Fibroblast of the aortic adventitia (primary cell): ENCODE measurements around the gene CAVIN3. TPM values are rescaled to one million over a fixed set of nuclear protein-coding genes. Genes with fewer than 3 reads are reported as not detected.
A peak's percentile ranks its signal among the peaks of the same experiment; 100 is the strongest.

Experiments used
- DNase-seq: peaks from one replicate; pipeline ENCODE4 v3.0.0-alpha.2; 2010; ENCODE audit warnings: low read depth
- H3K4me3 ChIP-seq: 2 replicates; pipeline ENCODE4 v1.5.1; 2011; ENCODE audit warnings: low read depth, mild to moderate bottlenecking, control low read depth, low read length, moderate library complexity
- CTCF ChIP-seq: IDR thresholded peaks from 2 replicates; pipeline ENCODE4 v1.5.1; 2011; ENCODE audit warnings: mild to moderate bottlenecking, low read length, control low read depth, inconsistent platforms; ENCODE audit not compliant: insufficient read depth
- total RNA-seq: library from RNA; depleted of rRNA; stranded (reverse); fragments of >200 nt; gene quantifications from 2 replicates; pipeline ENCODE4 v1.2.3, GENCODE V29; 2012; ENCODE audit warnings: low replicate concordance

Gene CAVIN3
- total RNA-seq, 1 donor = 323 TPM

DNA sequence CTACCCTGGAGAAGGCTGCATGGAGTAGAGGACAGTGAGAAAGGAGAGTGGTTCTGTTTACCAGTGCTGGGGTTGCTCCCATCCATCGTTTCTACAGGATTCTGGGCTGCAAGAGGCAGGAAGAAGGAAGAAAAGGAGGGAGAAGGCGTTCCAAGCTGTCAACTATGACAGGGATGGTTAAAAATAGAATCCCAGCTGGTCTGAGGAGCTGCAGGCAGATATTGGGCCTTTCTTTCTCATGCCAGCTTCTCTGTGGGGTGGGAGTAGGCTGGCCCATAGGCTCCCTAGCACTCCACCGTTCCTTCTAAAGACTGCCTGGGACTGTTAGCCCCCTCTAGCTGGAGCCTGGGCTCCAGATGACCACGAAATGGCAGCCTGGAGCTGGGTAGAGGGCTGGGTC lies 47.1 kb downstream of the CAVIN3 start:
- DNase-seq = peak; percentile 9
- no peak for TF ChIP-seq CTCF
- no peak overlapping the region for H3K4me3 ChIP-seq

DNA sequence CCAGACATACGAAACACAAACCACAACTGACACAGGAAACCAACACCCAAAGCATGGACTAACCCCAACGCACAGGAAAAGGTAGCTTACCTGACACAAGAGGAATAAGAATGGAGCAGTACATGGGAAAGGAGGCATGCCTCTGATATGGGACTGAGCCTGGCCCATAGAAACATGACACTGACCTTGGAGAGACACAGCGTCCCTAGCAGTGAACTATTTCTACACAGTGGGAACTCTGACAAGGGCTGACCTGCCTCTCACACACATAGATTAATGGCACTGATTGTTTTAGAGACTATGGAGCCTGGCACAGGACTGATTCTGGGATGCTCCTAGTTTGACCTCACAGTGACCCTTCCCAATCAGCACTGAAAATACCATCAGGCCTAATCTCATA lies 48.7 kb downstream of the CAVIN3 start:
- DNase-seq = no peak
- no peak overlapping the region for H3K4me3 ChIP-seq
- TF ChIP-seq CTCF = no peak

- no peak for TF ChIP-seq CTCF
- H3K4me3 ChIP-seq = no peak overlapping the region
- no peak for DNase-seq
Measured at GRCh38 chr11:6270584-6271246, 49.6 kb downstream of the CAVIN3 start.

DNA sequence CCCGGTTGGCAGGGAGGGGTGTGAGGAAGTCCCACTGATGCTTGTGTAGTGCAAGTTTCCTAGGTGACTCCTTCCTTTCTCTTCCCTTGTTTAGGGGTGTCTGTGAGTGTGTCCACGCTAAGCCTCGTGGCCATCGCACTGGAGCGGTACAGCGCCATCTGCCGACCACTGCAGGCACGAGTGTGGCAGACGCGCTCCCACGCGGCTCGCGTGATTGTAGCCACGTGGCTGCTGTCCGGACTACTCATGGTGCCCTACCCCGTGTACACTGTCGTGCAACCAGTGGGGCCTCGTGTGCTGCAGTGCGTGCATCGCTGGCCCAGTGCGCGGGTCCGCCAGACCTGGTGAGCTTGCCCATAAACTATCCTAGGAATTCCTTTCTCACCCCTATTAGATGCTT lies 50.3 kb downstream of the CAVIN3 start:
- DNase-seq = no peak

More for the DNA sequence above, 50.3 kb downstream of the CAVIN3 start:
- no peak overlapping the region for H3K4me3 ChIP-seq
- no peak for TF ChIP-seq CTCF

Other genes with a start within 250 kb of the CAVIN3 start
- 0.57 TPM in 1 of 2 replicates, not detected in the other for gene OR56B4, start 212.8 kb downstream of the CAVIN3 start, total RNA-seq
- not detected in 2 replicates for gene OR52B2, start 150.2 kb downstream of the CAVIN3 start, total RNA-seq
- gene OR52W1, start 121.3 kb downstream of the CAVIN3 start, total RNA-seq = not detected in 2 replicates
- gene C11orf42, start 114.9 kb downstream of the CAVIN3 start, total RNA-seq = not detected in 2 replicates
- 6.4 and 15.6 TPM in 2 replicates for gene FHIP1B, start 85.9 kb downstream of the CAVIN3 start, total RNA-seq
- not detected in 2 replicates for gene CNGA4, start 81.4 kb downstream of the CAVIN3 start, total RNA-seq
- gene CCKBR, start 60.7 kb downstream of the CAVIN3 start, total RNA-seq = not detected in 2 replicates
- gene SMPD1, start 70.0 kb upstream of the CAVIN3 start, total RNA-seq = 44.8 and 63.9 TPM in 2 replicates
- 41.8 and 52.4 TPM in 2 replicates for gene APBB1, start 98.6 kb upstream of the CAVIN3 start, total RNA-seq
- 1.2 TPM in 1 of 2 replicates, not detected in the other for gene HPX, start 120.5 kb upstream of the CAVIN3 start, total RNA-seq
- gene TRIM3, start 153.4 kb upstream of the CAVIN3 start, total RNA-seq = 18.9 and 23.8 TPM in 2 replicates
- gene ARFIP2, start 160.8 kb upstream of the CAVIN3 start, total RNA-seq = 45.7 and 49.1 TPM in 2 replicates
- gene TIMM10B, start 161.0 kb upstream of the CAVIN3 start, total RNA-seq = 30.1 and 41.8 TPM in 2 replicates
- 6.7 and 8.2 TPM in 2 replicates for gene DNHD1, start 176.8 kb upstream of the CAVIN3 start, total RNA-seq